ENCODE results near the gene SESN1.
"Not testable (repeated sequence)": the region's sequence is repeated elsewhere in the genome, so short reads cannot be mapped to it uniquely, and the experiment has no call there.

Gene SESN1

DNA sequence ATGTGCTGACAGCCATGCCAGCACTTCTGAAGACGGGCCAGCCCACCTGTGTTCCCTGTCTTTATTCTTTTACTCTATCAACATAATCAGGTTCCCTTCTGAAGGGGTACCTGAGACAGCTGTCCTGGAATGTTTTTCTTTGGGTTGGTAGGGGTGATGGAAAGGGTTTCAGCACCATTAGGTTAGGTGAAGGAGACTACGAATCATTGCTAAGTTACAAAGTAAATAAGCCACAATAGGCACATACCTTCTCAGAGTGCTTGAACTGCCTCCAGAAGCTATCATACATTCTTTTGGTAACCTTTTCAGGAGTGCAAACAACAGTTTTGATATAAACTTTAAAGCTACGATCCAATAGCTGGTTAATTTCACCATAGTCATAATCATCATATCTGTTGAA is 106.3 kb downstream of the SESN1 start:
- DNase-seq (ENCODE audit: insufficient read length) (no peak), FAIRE-seq (no peak)
- no peak for TF ChIP-seq POLR2AphosphoS5 (IDR thresholded peaks at IDR 0.05; ENCODE audit: low read depth, low read length)
- no peak for TF ChIP-seq TAF1 (IDR thresholded peaks at IDR 0.05; ENCODE audit: borderline replicate concordance, low read depth, low read length)
- TF ChIP-seq POLR2A (IDR thresholded peaks at IDR 0.05; ENCODE audit: low read depth, low read length), result no peak

DNA sequence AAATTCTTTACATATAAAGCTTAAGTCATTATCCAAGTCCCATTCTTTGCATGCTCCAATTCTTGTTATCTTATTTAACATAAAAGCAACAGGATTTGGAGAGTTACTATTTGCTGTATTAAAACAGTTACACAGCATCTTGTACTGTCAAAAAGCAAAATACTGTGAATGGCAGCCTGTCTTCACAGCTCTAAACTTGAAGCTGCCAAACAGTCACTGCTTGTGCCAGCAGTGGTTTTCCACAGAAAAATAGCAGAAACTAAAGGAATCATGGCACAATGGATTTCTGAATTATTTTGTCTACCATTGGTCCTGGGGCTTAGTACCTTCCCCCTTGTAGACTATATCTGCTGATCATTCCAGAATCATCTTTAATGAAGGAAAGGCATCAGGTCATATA is 107.5 kb downstream of the SESN1 start:
- FAIRE-seq (no peak), DNase-seq (ENCODE audit: insufficient read length) (no peak)
- TF ChIP-seq POLR2AphosphoS5 (IDR thresholded peaks at IDR 0.05; ENCODE audit: low read depth, low read length) (no peak), TAF1 (IDR thresholded peaks at IDR 0.05; ENCODE audit: borderline replicate concordance, low read depth, low read length) (no peak), POLR2A (IDR thresholded peaks at IDR 0.05; ENCODE audit: low read depth, low read length) (no peak)

DNA sequence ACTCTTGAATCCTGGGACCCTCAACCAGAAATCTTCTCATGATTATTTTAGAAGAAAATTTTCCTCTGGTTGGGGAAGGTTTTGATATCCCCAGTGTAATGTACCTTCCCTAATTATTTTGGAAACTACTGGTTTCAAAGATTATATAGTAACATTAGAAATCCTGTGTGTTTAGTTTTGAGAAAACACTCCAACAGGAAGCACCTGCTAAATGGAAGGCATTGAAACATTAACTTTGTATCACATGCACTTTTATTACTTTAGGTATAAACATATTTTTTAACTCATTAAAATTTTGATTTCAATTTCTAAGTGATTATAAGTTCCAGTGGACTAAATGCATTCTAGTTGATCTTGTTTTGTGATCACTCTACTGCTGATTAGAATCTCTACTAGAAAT is 109.3 kb downstream of the SESN1 start:
- no peak for TF ChIP-seq TAF1 (IDR thresholded peaks at IDR 0.05; ENCODE audit: borderline replicate concordance, low read depth, low read length)
- TF ChIP-seq POLR2A (IDR thresholded peaks at IDR 0.05; ENCODE audit: low read depth, low read length), result no peak
- TF ChIP-seq POLR2AphosphoS5 (IDR thresholded peaks at IDR 0.05; ENCODE audit: low read depth, low read length), result no peak
- DNase-seq (ENCODE audit: insufficient read length), result no peak
- no peak for FAIRE-seq

- no peak for FAIRE-seq
- TF ChIP-seq POLR2A (IDR thresholded peaks at IDR 0.05; ENCODE audit: low read depth, low read length), result no peak
- no peak for TF ChIP-seq POLR2AphosphoS5 (IDR thresholded peaks at IDR 0.05; ENCODE audit: low read depth, low read length)
- no peak for TF ChIP-seq TAF1 (IDR thresholded peaks at IDR 0.05; ENCODE audit: borderline replicate concordance, low read depth, low read length)
- DNase-seq (ENCODE audit: insufficient read length), result no peak
These were observed 111.5 kb downstream of the SESN1 start for GRCh38 chr6:108983151-108983550.

- TF ChIP-seq POLR2A (IDR thresholded peaks at IDR 0.05; ENCODE audit: low read depth, low read length) (no peak), TAF1 (IDR thresholded peaks at IDR 0.05; ENCODE audit: borderline replicate concordance, low read depth, low read length) (no peak), POLR2AphosphoS5 (IDR thresholded peaks at IDR 0.05; ENCODE audit: low read depth, low read length) (no peak)
- no peak for FAIRE-seq
These were observed 112.2 kb downstream of the SESN1 start for GRCh38 chr6:108982154-108983113.

GRCh38 chr6:108978638-108979037 is 116.0 kb downstream of the SESN1 start:
- not testable (repeated sequence) for DNase-seq (ENCODE audit: insufficient read length); FAIRE-seq

More at GRCh38 chr6:108982154-108983113, 112.2 kb downstream of the SESN1 start:
- no peak for DNase-seq (ENCODE audit: insufficient read length)

DNA sequence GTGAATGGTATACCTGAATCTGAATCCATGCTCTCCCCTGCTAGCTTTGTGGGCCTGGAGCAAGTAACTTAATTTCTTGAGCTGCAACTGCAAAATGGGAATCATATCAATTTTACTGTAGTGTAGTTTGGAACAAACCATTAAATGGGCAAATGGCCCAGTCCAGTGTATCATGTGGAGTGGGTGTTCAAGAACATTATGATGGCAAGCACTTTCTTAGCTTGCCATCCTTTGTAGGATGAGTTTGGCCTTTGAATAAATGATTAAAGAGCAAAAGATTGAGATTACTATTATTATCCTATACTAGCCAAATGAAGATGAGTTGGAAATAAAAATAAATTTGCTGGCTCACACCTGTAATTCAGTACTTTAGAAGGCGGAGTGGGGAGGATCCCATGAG is 120.4 kb downstream of the SESN1 start:
- no peak for DNase-seq (ENCODE audit: insufficient read length)
- FAIRE-seq, result no peak
- TF ChIP-seq POLR2A (IDR thresholded peaks at IDR 0.05; ENCODE audit: low read depth, low read length) (no peak), POLR2AphosphoS5 (IDR thresholded peaks at IDR 0.05; ENCODE audit: low read depth, low read length) (no peak), TAF1 (IDR thresholded peaks at IDR 0.05; ENCODE audit: borderline replicate concordance, low read depth, low read length) (no peak)

GRCh38 chr6:108969776-108970175 is 124.9 kb downstream of the SESN1 start:
- no peak for TF ChIP-seq POLR2A (IDR thresholded peaks at IDR 0.05; ENCODE audit: low read depth, low read length)
- no peak for TF ChIP-seq TAF1 (IDR thresholded peaks at IDR 0.05; ENCODE audit: borderline replicate concordance, low read depth, low read length)
- no peak for TF ChIP-seq POLR2AphosphoS5 (IDR thresholded peaks at IDR 0.05; ENCODE audit: low read depth, low read length)
- DNase-seq (ENCODE audit: insufficient read length) (no peak), FAIRE-seq (no peak)

GRCh38 chr6:108968325-108969316 is 126.0 kb downstream of the SESN1 start:
- DNase-seq (ENCODE audit: insufficient read length), result no peak
- no peak for TF ChIP-seq TAF1 (IDR thresholded peaks at IDR 0.05; ENCODE audit: borderline replicate concordance, low read depth, low read length)
- no peak for TF ChIP-seq POLR2A (IDR thresholded peaks at IDR 0.05; ENCODE audit: low read depth, low read length)
- TF ChIP-seq POLR2AphosphoS5 (IDR thresholded peaks at IDR 0.05; ENCODE audit: low read depth, low read length), result no peak
- no peak for FAIRE-seq

DNA sequence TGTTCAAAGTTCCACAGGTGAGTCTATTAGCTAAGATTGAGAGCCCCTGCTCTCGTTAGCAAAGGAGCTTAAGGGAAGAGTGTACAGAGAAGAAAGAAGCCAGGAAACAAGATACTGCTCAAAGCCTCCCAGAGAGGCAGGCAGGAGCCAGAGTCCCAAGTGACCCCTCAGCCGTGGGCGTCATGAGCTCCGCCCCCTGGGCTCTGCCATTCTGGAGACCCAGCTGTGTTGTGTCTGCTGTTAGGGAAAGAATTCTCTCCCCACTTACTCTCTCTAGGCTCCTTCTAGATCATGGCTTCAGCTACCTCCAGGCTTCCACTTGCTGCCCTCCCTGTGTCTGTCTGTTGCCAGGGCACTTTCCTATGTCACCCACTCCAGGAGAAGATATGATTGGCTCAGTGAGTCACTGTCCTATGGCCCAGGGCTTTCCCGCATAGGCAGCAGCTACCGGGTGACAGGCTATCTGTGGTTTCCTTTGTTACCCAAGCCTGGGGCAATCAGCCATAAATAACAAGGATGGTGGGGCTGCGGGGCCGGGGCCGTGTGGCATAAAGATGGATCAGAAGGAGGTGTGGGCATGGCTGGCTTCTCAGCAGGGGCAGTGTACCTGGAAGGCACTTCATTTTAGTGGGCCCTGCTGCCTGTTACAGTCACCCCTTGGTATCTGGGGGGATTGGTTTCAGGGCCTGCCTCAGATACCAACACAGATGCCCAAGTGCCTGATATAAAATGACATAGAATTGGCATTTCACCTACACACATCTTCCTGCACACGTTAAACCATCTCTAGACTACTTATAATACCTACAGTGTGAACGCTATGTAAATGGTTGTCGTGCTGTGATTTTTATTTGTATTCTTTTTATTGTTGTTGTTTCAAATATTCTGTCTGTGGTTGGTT is 127.5 kb downstream of the SESN1 start:
- FAIRE-seq (no peak), DNase-seq (ENCODE audit: insufficient read length) (no peak)
- TF ChIP-seq TAF1 (IDR thresholded peaks at IDR 0.05; ENCODE audit: borderline replicate concordance, low read depth, low read length) (no peak), POLR2AphosphoS5 (IDR thresholded peaks at IDR 0.05; ENCODE audit: low read depth, low read length) (no peak), POLR2A (IDR thresholded peaks at IDR 0.05; ENCODE audit: low read depth, low read length) (no peak)

All from GM12892 (cell line).